K562 (cell line): ENCODE results near the gene EFCAB12. TPM values are rescaled to one million over a fixed set of nuclear protein-coding genes. Genes with fewer than 3 reads are reported as not detected.

Experiments
- ATF1 ChIP-seq, 2 experiments: fragments of 450-650 bp in 1 of 2; IDR thresholded peaks; 2 replicates each; pipeline ENCODE4 v1.6.1; 2016; ENCODE audit warnings: missing compliant biosample characterization in 1 of 2, missing genetic modification characterization in 1 of 2
- CSDE1 ChIP-seq, 2 experiments: fragments of 450-650 bp; IDR thresholded peaks; 2 replicates each; pipeline ENCODE4 v1.6.1; 2016; ENCODE audit warnings: mild to moderate bottlenecking in 1 of 2
- EP400 ChIP-seq: fragments of 450-650 bp; IDR thresholded peaks from 2 replicates; pipeline ENCODE4 v1.6.1; 2017; ENCODE audit warnings: antibody characterized with exemption, mild to moderate bottlenecking, moderate library complexity
- ESRRA ChIP-seq: fragments of 450-650 bp; IDR thresholded peaks from 2 replicates; pipeline ENCODE4 v1.6.1; 2014; ENCODE audit warnings: low read depth, mild to moderate bottlenecking, moderate library complexity, borderline replicate concordance
- ETS2 ChIP-seq: IDR thresholded peaks from 2 replicates; pipeline ENCODE4 v1.6.1; 2016; ENCODE audit warnings: borderline replicate concordance, missing genetic modification characterization, mild to moderate bottlenecking, moderate library complexity, missing compliant biosample characterization; ENCODE audit not compliant: poor library complexity, severe bottlenecking
- FOXM1 ChIP-seq, 2 experiments: fragments of 450-650 bp in 1 of 2; sonication (generic) in 1 of 2; formaldehyde crosslinking in 1 of 2; IDR thresholded peaks; 2 replicates each; pipeline versions ENCODE4 v1.6.1 to v1.9.0; 2017 to 2022; ENCODE audit warnings: low read depth in 2 of 2, mild to moderate bottlenecking in 2 of 2, missing genetic modification reagents in 1 of 2, moderate library complexity in 1 of 2
- IFI16 ChIP-seq: fragments of 250-450 bp; sonication (Bioruptor Pico); IDR thresholded peaks from 2 replicates; pipeline ENCODE4 v2.1.2; 2022; ENCODE audit warnings: mild to moderate bottlenecking, inconsistent platforms
- KAT7 ChIP-seq: sonication (generic); formaldehyde crosslinking; IDR thresholded peaks from 2 replicates; pipeline ENCODE4 v1.8.0; 2022; ENCODE audit warnings: missing genetic modification reagents, mild to moderate bottlenecking, borderline replicate concordance
- KLF6 ChIP-seq: fragments of 250-450 bp; sonication (Bioruptor Pico); IDR thresholded peaks from 2 replicates; pipeline ENCODE4 v1.4.0; 2020; ENCODE audit warnings: mild to moderate bottlenecking, moderate library complexity, borderline replicate concordance
- LCOR ChIP-seq: sonication (generic); formaldehyde crosslinking; IDR thresholded peaks from 2 replicates; pipeline ENCODE4 v1.8.0; 2022; ENCODE audit warnings: mild to moderate bottlenecking, missing genetic modification reagents
- LEF1 ChIP-seq: fragments of 450-650 bp; IDR thresholded peaks from 2 replicates; pipeline ENCODE4 v1.6.1; 2016; ENCODE audit warnings: mild to moderate bottlenecking
- MCM3 ChIP-seq: fragments of 450-650 bp; IDR thresholded peaks from 2 replicates; pipeline ENCODE4 v1.6.1; 2016
- PHF8 ChIP-seq: fragments of 200-600 bp; sonication (generic); IDR thresholded peaks from 2 replicates; pipeline ENCODE4 v1.6.1; 2012; ENCODE audit warnings: mixed run types, mild to moderate bottlenecking, inconsistent platforms, low read length, moderate library complexity, borderline replicate concordance
- POLR3A ChIP-seq: IDR thresholded peaks from 2 replicates; pipeline ENCODE4 v1.6.1; 2011; ENCODE audit warnings: borderline replicate concordance, mild to moderate bottlenecking, moderate library complexity; ENCODE audit not compliant: insufficient read length, insufficient read depth; ENCODE audit errors: extremely low read depth
- POLR3G ChIP-seq: IDR thresholded peaks from 2 replicates; pipeline ENCODE4 v1.6.1; 2011; ENCODE audit not compliant: insufficient read length, insufficient replicate concordance; ENCODE audit errors: extremely low read depth
- RAD51 ChIP-seq: fragments of 450-650 bp; IDR thresholded peaks from 2 replicates; pipeline ENCODE4 v1.7.1; 2016; ENCODE audit warnings: low read depth, mild to moderate bottlenecking, borderline replicate concordance
- RBBP5 ChIP-seq: fragments of 200-600 bp; sonication (generic); IDR thresholded peaks from 2 replicates; pipeline ENCODE4 v1.6.1; 2012; ENCODE audit warnings: borderline replicate concordance, mild to moderate bottlenecking, low read length, control low read depth, inconsistent platforms; ENCODE audit not compliant: insufficient read depth, poor library complexity, severe bottlenecking
- ZBTB8A ChIP-seq: fragments of 450-650 bp; IDR thresholded peaks from 2 replicates; pipeline ENCODE4 v1.6.1; 2018; ENCODE audit warnings: mild to moderate bottlenecking, moderate library complexity; ENCODE audit not compliant: partially characterized antibody
- ZNF224 ChIP-seq: sonication (generic); formaldehyde crosslinking; IDR thresholded peaks from 2 replicates; pipeline ENCODE4 v1.8.0; 2022; ENCODE audit warnings: mild to moderate bottlenecking, missing genetic modification reagents
- ZNF253 ChIP-seq: fragments of 250-450 bp; sonication (Bioruptor Pico); conservative IDR thresholded peaks from 2 replicates; pipeline ENCODE4 v1.6.1; 2021; ENCODE audit warnings: mild to moderate bottlenecking
- ZNF316 ChIP-seq: fragments of 450-650 bp; IDR thresholded peaks from 2 replicates; pipeline ENCODE4 v1.6.1; 2016
- ZNF324 ChIP-seq: fragments of 250-450 bp; sonication (Bioruptor Pico); IDR thresholded peaks from 2 replicates; pipeline ENCODE4 v1.4.0; 2020; ENCODE audit warnings: mild to moderate bottlenecking
- ZNF347 ChIP-seq: fragments of 450-650 bp; formaldehyde crosslinking; IDR thresholded peaks from 2 replicates; pipeline ENCODE4 v1.4.0; 2020; ENCODE audit warnings: low read depth, mild to moderate bottlenecking, moderate library complexity
- ZNF408 ChIP-seq: fragments of 250-450 bp; sonication (Bioruptor Pico); IDR thresholded peaks from 2 replicates; pipeline ENCODE4 v1.4.0; 2020; ENCODE audit warnings: low read depth, mild to moderate bottlenecking, moderate library complexity
- polyA plus RNA-seq, 8 experiments: library from polyadenylated mRNA; depleted of rRNA in 4 of 8; stranded (reverse) in 5 of 8; unstranded in 3 of 8; fragments of >200 nt; fragmentation: Nextera tagmentation in 2 of 8; fragmentation: Illumina TruSeq in 1 of 8; extraction: Ambion mirVana in 2 of 8; extraction: Trizol in 1 of 8; gene quantifications; 2 replicates each; pipeline versions ENCODE4 v1.2.1 to v1.2.3, GENCODE V29; 2011 to 2014; ENCODE audit warnings: inconsistent platforms in 1 of 8, missing spikeins in 1 of 8
- total RNA-seq, 7 experiments: library from RNA; depleted of rRNA in 6 of 7; stranded (reverse); fragments of >200 nt in 6 of 7; fragmentation: Illumina TruSeq in 2 of 7; extraction: Trizol in 2 of 7; gene quantifications; 2 replicates each; pipeline versions ENCODE4 v1.2.1 to v1.2.3, GENCODE V29; 2011 to 2021; ENCODE audit warnings: low replicate concordance in 1 of 7
- TF ChIP-seq, protein P1 (sequence below): fragments of 450-650 bp; IDR thresholded peaks from 2 replicates; pipeline ENCODE4 v1.6.1; 2016; ENCODE audit warnings: borderline replicate concordance
- TF ChIP-seq, protein P2 (sequence below): fragments of 250-450 bp; sonication (Bioruptor Pico); IDR thresholded peaks from 2 replicates; pipeline ENCODE4 v1.5.1; 2021; ENCODE audit warnings: mild to moderate bottlenecking

Gene EFCAB12
- total and polyA plus RNA-seq, 9 of the 15 experiments (the other 6 are each of a cell fraction or from before 2014, with no cell fraction given): 0.08 to 0.95 (median 0.56) TPM; not detected in 1

- TF ChIP-seq, protein P1, sequence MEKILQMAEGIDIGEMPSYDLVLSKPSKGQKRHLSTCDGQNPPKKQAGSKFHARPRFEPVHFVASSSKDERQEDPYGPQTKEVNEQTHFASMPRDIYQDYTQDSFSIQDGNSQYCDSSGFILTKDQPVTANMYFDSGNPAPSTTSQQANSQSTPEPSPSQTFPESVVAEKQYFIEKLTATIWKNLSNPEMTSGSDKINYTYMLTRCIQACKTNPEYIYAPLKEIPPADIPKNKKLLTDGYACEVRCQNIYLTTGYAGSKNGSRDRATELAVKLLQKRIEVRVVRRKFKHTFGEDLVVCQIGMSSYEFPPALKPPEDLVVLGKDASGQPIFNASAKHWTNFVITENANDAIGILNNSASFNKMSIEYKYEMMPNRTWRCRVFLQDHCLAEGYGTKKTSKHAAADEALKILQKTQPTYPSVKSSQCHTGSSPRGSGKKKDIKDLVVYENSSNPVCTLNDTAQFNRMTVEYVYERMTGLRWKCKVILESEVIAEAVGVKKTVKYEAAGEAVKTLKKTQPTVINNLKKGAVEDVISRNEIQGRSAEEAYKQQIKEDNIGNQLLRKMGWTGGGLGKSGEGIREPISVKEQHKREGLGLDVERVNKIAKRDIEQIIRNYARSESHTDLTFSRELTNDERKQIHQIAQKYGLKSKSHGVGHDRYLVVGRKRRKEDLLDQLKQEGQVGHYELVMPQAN: peak; percentile 75; the same call in 1 of the 2 replicates
- TF ChIP-seq PHF8: peak; percentile 44; the same call in 1 of the 2 replicates
- no peak for TF ChIP-seq ZNF408 (CRISPR knock-in tag)
- TF ChIP-seq RBBP5: no peak
- peak; percentile 68 for TF ChIP-seq RAD51
- no peak for TF ChIP-seq CSDE1 (IDR thresholded peaks at IDR 0.05)
- no peak for TF ChIP-seq POLR3G
- no peak for TF ChIP-seq ETS2 (tag)
- TF ChIP-seq, protein P2, sequence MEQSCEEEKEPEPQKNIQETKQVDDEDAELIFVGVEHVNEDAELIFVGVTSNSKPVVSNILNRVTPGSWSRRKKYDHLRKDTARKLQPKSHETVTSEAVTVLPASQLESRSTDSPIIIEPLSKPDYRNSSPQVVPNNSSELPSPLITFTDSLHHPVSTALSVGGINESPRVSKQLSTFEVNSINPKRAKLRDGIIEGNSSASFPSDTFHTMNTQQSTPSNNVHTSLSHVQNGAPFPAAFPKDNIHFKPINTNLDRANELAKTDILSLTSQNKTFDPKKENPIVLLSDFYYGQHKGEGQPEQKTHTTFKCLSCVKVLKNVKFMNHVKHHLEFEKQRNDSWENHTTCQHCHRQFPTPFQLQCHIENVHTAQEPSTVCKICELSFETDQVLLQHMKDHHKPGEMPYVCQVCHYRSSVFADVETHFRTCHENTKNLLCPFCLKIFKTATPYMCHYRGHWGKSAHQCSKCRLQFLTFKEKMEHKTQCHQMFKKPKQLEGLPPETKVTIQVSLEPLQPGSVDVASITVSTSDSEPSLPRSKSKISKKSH (CRISPR knock-in tag): no peak
- no peak for TF ChIP-seq ZNF253 (CRISPR knock-in tag)
- TF ChIP-seq POLR3A: no peak
- TF ChIP-seq ATF1 (CRISPR knock-in tag; IDR thresholded peaks at IDR 0.05): no peak
- TF ChIP-seq ATF1 (tag; IDR thresholded peaks at IDR 0.05): peak; percentile 76
- TF ChIP-seq ZNF316: no peak
- peak; percentile 43; the same call in 1 of the 2 replicates for TF ChIP-seq KLF6
- no peak for TF ChIP-seq ZNF347 (CRISPR knock-in tag)
- no peak for TF ChIP-seq MCM3
- peak; percentile 72 for TF ChIP-seq EP400
- TF ChIP-seq LCOR (CRISPR knock-in tag): peak; percentile 93
- TF ChIP-seq ESRRA: no peak
- no peak for TF ChIP-seq ZNF324 (CRISPR knock-in tag)
- no peak for TF ChIP-seq ZNF224
- TF ChIP-seq ZBTB8A: no peak
- no peak for TF ChIP-seq KAT7 (CRISPR knock-in tag)
- no peak for TF ChIP-seq IFI16 (CRISPR knock-in tag)
- TF ChIP-seq LEF1: peak; percentile 51; the same call in 1 of the 2 replicates
- TF ChIP-seq FOXM1 (IDR thresholded peaks at IDR 0.05; ENCODE audit: low read depth): peak; percentile 75
- no peak for TF ChIP-seq FOXM1 (CRISPR knock-in tag; IDR thresholded peaks at IDR 0.05; ENCODE audit: low read depth)
These were observed 29.1 kb downstream of the EFCAB12 start (continued) for GRCh38 chr3:129399145-129399894.
